Type B pancreatic cell (in vitro differentiated cells): ENCODE measurements around the gene BMP8B. TPM values are rescaled to one million over a fixed set of nuclear protein-coding genes. Genes with fewer than 3 reads are reported as not detected.

Experiments used
- DNase-seq: peaks from one replicate; pipeline ENCODE4 v3.0.0; 2021; ENCODE audit warnings: mixed read lengths; ENCODE audit not compliant: unreplicated experiment; ENCODE audit errors: extremely low spot score
- H3K27ac Mint-ChIP-seq: 2 replicates; pipeline ENCODE4 v1.8.0; 2021; ENCODE audit warnings: mild to moderate bottlenecking, mixed read lengths
- H3K27me3 Mint-ChIP-seq: 2 replicates; pipeline ENCODE4 v1.8.0; 2021; ENCODE audit warnings: mixed read lengths
- H3K36me3 Mint-ChIP-seq: 2 replicates; pipeline ENCODE4 v1.8.0; 2021; ENCODE audit warnings: mixed read lengths
- H3K4me1 Mint-ChIP-seq: one replicate; pipeline ENCODE4 v1.8.0; 2021; ENCODE audit warnings: mixed read lengths; ENCODE audit not compliant: unreplicated experiment
- H3K4me3 Mint-ChIP-seq: 2 replicates; pipeline ENCODE4 v1.8.0; 2021; ENCODE audit warnings: mild to moderate bottlenecking, mixed read lengths
- H3K9me3 Mint-ChIP-seq: 2 replicates; pipeline ENCODE4 v1.8.0; 2021; ENCODE audit warnings: mixed read lengths
- total RNA-seq: library from RNA; stranded (reverse); gene quantifications from 2 replicates; pipeline ENCODE4 v1.2.1, GENCODE V29; 2021; ENCODE audit warnings: low replicate concordance
- TF ChIP-seq, protein P1 (sequence below): fragments of 200-600 bp; sonication (generic); conservative IDR thresholded peaks from 2 replicates; pipeline ENCODE4 v1.5.0; 2021; ENCODE audit warnings: antibody characterized with exemption, mild to moderate bottlenecking

Gene BMP8B
- total RNA-seq, 1 donor from 2014 or later, result 1.5 TPM

- no peak for DNase-seq
- Mint-ChIP-seq H3K36me3 (peaks cover 15% of the 10 kb centered on the region), H3K9me3 (no peaks in the 10 kb centered on the region), H3K27ac (no peak overlapping the region), H3K4me1 (peaks cover 14% of the 10 kb centered on the region), H3K27me3 (peaks cover 48% of the 10 kb centered on the region), H3K4me3 (peak overlapping the region; percentile 55)
- TF ChIP-seq, protein P1, sequence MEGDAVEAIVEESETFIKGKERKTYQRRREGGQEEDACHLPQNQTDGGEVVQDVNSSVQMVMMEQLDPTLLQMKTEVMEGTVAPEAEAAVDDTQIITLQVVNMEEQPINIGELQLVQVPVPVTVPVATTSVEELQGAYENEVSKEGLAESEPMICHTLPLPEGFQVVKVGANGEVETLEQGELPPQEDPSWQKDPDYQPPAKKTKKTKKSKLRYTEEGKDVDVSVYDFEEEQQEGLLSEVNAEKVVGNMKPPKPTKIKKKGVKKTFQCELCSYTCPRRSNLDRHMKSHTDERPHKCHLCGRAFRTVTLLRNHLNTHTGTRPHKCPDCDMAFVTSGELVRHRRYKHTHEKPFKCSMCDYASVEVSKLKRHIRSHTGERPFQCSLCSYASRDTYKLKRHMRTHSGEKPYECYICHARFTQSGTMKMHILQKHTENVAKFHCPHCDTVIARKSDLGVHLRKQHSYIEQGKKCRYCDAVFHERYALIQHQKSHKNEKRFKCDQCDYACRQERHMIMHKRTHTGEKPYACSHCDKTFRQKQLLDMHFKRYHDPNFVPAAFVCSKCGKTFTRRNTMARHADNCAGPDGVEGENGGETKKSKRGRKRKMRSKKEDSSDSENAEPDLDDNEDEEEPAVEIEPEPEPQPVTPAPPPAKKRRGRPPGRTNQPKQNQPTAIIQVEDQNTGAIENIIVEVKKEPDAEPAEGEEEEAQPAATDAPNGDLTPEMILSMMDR, result no peak
Observed at GRCh38 chr1:39737546-39738169, 51.0 kb downstream of the BMP8B start.

DNA sequence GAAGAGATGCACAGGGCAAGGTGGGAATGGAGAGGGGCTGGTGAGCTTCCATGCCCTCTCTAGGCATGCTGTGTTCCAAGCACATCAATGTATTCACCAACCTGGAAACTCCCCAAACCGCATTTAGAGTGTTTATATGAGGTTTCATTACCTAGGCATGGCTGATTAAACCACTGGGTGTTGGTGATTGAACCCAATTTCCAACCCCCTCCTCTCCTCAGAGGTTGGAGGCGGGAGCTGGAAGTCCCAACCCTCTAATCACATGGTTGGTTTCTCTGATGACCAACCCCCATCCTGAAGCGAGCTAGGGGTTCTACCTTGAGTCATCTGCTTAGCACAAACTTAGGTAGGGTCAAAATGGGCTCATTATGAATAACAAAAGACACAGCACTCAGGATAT is 52.9 kb downstream of the BMP8B start:
- Mint-ChIP-seq H3K4me3 (no peak overlapping the region), H3K27ac (no peak overlapping the region), H3K4me1 (peaks cover 14% of the 10 kb centered on the region), H3K36me3 (peaks cover 9% of the 10 kb centered on the region), H3K9me3 (no peaks in the 10 kb centered on the region), H3K27me3 (peaks cover 59% of the 10 kb centered on the region)
- no peak for DNase-seq
- TF ChIP-seq, protein P1, result no peak

DNA sequence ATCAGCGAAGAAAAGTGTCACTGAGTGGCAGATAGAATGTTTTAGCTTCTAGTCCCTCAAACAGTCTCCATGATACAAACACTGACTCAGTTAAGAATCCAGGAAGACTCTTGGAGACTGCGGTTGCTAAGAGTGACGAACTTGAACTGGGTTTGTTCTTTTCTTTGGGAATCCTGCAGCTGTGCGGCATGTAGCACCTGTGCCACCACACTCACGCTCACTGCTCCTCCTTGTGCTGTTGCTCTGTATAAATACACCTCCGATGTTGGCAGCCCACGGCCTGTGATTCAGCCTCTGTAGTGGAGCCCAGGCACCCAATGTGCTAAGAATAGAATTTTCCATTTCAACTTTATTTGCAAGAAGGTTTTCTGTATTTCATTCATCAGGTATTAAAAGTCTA is 55.5 kb downstream of the BMP8B start:
- H3K9me3 Mint-ChIP-seq, result no peaks in the 10 kb centered on the region
- no peaks in the 10 kb centered on the region for H3K36me3 Mint-ChIP-seq
- H3K4me3 Mint-ChIP-seq, result no peak overlapping the region
- TF ChIP-seq, protein P1, result no peak
- peaks cover 84% of the 10 kb centered on the region for H3K27me3 Mint-ChIP-seq
- H3K4me1 Mint-ChIP-seq, result no peaks in the 10 kb centered on the region
- DNase-seq, result no peak
- no peak overlapping the region for H3K27ac Mint-ChIP-seq

DNA sequence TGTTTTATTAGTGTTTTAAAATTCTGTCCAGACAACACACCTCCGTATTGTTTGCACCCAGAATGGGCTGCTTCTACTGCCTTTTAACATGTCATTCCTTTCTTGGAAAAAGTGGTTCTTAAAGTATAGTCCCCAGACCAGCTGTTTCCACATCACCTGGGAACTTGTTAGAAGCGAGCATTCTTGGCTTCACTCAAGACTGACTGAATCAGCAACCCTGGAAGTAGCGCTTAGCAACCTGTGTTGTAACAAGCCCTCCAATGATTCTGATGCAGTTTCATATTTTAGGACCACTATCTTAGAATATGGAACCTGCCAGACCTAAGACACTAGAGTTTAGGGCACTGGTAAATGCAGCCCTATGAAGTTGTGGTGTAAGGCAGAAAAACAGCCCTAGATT is 55.9 kb downstream of the BMP8B start:
- Mint-ChIP-seq H3K4me1 (no peaks in the 10 kb centered on the region), H3K27me3 (peaks cover 89% of the 10 kb centered on the region), H3K27ac (no peak overlapping the region), H3K36me3 (no peaks in the 10 kb centered on the region), H3K9me3 (no peaks in the 10 kb centered on the region), H3K4me3 (no peak overlapping the region)
- no peak for DNase-seq
- TF ChIP-seq, protein P1, result no peak

- no peaks in the 10 kb centered on the region for H3K36me3 Mint-ChIP-seq
- peaks cover 90% of the 10 kb centered on the region for H3K27me3 Mint-ChIP-seq
- H3K4me3 Mint-ChIP-seq, result no peak overlapping the region
- DNase-seq, result no peak
- TF ChIP-seq, protein P1, result no peak
- H3K9me3 Mint-ChIP-seq, result no peaks in the 10 kb centered on the region
- H3K4me1 Mint-ChIP-seq, result no peaks in the 10 kb centered on the region
- H3K27ac Mint-ChIP-seq, result no peak overlapping the region
Observed at GRCh38 chr1:39729842-39730241, 58.8 kb downstream of the BMP8B start.

DNA sequence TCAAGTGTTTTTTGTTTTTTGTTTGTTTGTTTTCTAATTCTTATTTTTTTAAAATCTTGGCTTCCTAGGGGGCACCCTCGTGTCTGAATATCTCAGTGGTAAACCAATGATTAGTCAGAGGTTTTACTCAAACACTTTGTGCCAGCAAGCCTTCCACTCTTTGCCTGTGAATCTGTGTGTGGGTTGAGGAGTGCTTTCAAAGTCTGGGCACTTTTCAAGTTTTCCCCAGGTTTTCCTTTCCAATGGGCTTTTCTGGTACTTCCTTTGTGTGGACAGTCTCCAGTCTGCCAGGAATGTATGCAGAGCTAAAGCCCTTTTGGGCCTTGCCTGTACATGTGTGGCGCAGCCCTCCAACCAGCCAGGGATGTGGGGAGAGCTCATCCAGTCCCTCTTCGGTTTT is 59.6 kb downstream of the BMP8B start:
- no peak for DNase-seq
- Mint-ChIP-seq H3K27ac (no peak overlapping the region), H3K9me3 (no peaks in the 10 kb centered on the region), H3K36me3 (no peaks in the 10 kb centered on the region), H3K27me3 (peaks cover 90% of the 10 kb centered on the region), H3K4me1 (no peaks in the 10 kb centered on the region), H3K4me3 (no peak overlapping the region)
- TF ChIP-seq, protein P1, result no peak
